Uterus (tissue), 4 donors: ENCODE results near the gene HMGN1. TPM values are rescaled to one million over a fixed set of nuclear protein-coding genes. Genes with fewer than 3 reads are reported as not detected.

Experiments
- DNase-seq, 2 donors: peaks; one replicate each; pipeline ENCODE4 v3.0.0-alpha.2; 2019 to 2020
- H3K27ac ChIP-seq, 2 donors: fragments of 200-600 bp; sonication (generic); 1 replicate in 1 of 2; 2 replicates in 1 of 2; pipeline ENCODE4 v1.5.1; 2016 to 2018
- H3K27me3 ChIP-seq, 2 donors: fragments of 200-600 bp; sonication (generic); one replicate each; pipeline ENCODE4 v1.5.1; 2018 to 2019; ENCODE audit warnings: control low read depth in 1 of 2
- H3K36me3 ChIP-seq, 2 donors: fragments of 200-600 bp; sonication (generic); one replicate each; pipeline ENCODE4 v1.5.1; 2019; ENCODE audit warnings: control low read depth in 1 of 2
- H3K4me1 ChIP-seq, 2 donors: fragments of 200-600 bp; sonication (generic); one replicate each; pipeline ENCODE4 v1.5.1; 2018 to 2019; ENCODE audit warnings: control low read depth in 1 of 2
- H3K4me3 ChIP-seq, 2 donors: fragments of 200-600 bp; sonication (generic); 1 replicate in 1 of 2; 2 replicates in 1 of 2; pipeline ENCODE4 v1.5.1; 2018 to 2019; ENCODE audit warnings: mild to moderate bottlenecking in 1 of 2
- H3K9me3 ChIP-seq, 2 donors: fragments of 200-600 bp; sonication (generic); one replicate each; pipeline ENCODE4 v1.5.1; 2019; ENCODE audit warnings: control low read depth in 1 of 2
- CTCF ChIP-seq, 4 experiments: fragments of 200-600 bp in 2 of 4; fragments of 450-650 bp in 2 of 4; sonication (generic) in 2 of 4; IDR thresholded peaks; one replicate each; pipeline ENCODE4 v1.5.1; 2016 to 2019; ENCODE audit warnings: antibody characterized with exemption in 4 of 4, mild to moderate bottlenecking in 2 of 4, moderate library complexity in 1 of 4
- POLR2A ChIP-seq, 2 donors: fragments of 450-650 bp; IDR thresholded peaks; one replicate each; pipeline ENCODE4 v1.6.1; 2016; ENCODE audit warnings: antibody characterized with exemption in 2 of 2, mild to moderate bottlenecking in 1 of 2, moderate library complexity in 1 of 2
- intact Hi-C: fragments of 100-400 bp; cut with DNase I; formaldehyde crosslinking; loops from one replicate; pipeline ENCODE4 v1.15.1; 2023; ENCODE audit warnings: low total_unique reads
- total RNA-seq, 4 donors: library from RNA; depleted of rRNA in 3 of 4; stranded (reverse); fragments of >200 nt in 3 of 4; gene quantifications; one replicate each; pipeline versions ENCODE4 v1.1.0 to v1.2.4, GENCODE V29; 2014 to 2023
- donor health status: DM: yes; HTN: yes; CAD: no.

Gene HMGN1
- total RNA-seq, 4 donors from 2014 or later: 87.9 to 222 (median 102) TPM

- intact Hi-C loops: no loop called here
- TF ChIP-seq CTCF (IDR thresholded peaks at IDR 0.05) (no peak), POLR2A (IDR thresholded peaks at IDR 0.05) (no peak)
These were observed 18.9 kb upstream of the HMGN1 start for GRCh38 chr21:39367783-39368182.

DNA sequence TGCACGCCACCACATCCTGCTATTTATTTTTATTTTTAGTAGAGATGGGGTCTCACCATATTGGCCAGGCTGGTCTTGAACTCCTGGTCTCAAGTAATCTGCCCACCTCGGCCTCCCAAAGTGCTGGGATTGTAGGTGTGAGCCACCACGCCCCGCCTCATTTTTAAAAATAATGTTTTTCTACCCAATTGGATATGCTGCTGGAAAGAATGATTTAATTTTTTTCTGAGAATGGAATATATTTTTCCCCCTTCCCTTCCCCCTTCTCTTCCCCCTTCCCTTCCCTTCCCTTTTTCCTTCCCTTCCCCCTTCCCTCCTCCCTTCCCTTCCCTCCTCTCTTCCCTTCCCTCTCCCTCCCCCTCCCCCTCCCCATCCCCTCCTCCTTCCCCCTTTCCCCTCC lies 17.7 kb upstream of the HMGN1 start:
- TF ChIP-seq POLR2A (IDR thresholded peaks at IDR 0.05) (no peak), CTCF (IDR thresholded peaks at IDR 0.05) (no peak)
- H3K36me3 ChIP-seq: no peaks in the 10 kb centered on the region
- intact Hi-C loops: no loop called here
- no peak overlapping the region for H3K27ac ChIP-seq
- no peaks in the 10 kb centered on the region for H3K27me3 ChIP-seq
- no peak for DNase-seq
- no peak overlapping the region for H3K4me3 ChIP-seq
- no peaks in the 10 kb centered on the region for H3K9me3 ChIP-seq
- no peaks in the 10 kb centered on the region for H3K4me1 ChIP-seq

More at GRCh38 chr21:39367783-39368182, 18.9 kb upstream of the HMGN1 start:
- no peak overlapping the region for H3K4me3 ChIP-seq
- no peak overlapping the region for H3K27ac ChIP-seq
- H3K27me3 ChIP-seq: no peaks in the 10 kb centered on the region
- H3K9me3 ChIP-seq: no peaks in the 10 kb centered on the region
- H3K36me3 ChIP-seq: no peaks in the 10 kb centered on the region
- H3K4me1 ChIP-seq: no peaks in the 10 kb centered on the region
- DNase-seq: no peak

GRCh38 chr21:39364949-39365348 lies 16.1 kb upstream of the HMGN1 start:
- H3K9me3 ChIP-seq: no peaks in the 10 kb centered on the region
- no peaks in the 10 kb centered on the region for H3K4me1 ChIP-seq
- no peak for DNase-seq
- intact Hi-C loops: no loop called here
- TF ChIP-seq CTCF (IDR thresholded peaks at IDR 0.05) (no peak), POLR2A (IDR thresholded peaks at IDR 0.05) (no peak)
- H3K27ac ChIP-seq: no peak overlapping the region
- H3K36me3 ChIP-seq: no peaks in the 10 kb centered on the region
- no peak overlapping the region for H3K4me3 ChIP-seq
- no peaks in the 10 kb centered on the region for H3K27me3 ChIP-seq

GRCh38 chr21:39363607-39364555 lies 15.0 kb upstream of the HMGN1 start:
- no peak for TF ChIP-seq POLR2A (IDR thresholded peaks at IDR 0.05)
- TF ChIP-seq CTCF (IDR thresholded peaks at IDR 0.05): no peak
- H3K4me1 ChIP-seq: no peaks in the 10 kb centered on the region
- H3K9me3 ChIP-seq: no peaks in the 10 kb centered on the region
- intact Hi-C loops: no loop called here
- DNase-seq: no peak
- H3K27me3 ChIP-seq: no peaks in the 10 kb centered on the region
- H3K4me3 ChIP-seq: no peak overlapping the region
- no peak overlapping the region for H3K27ac ChIP-seq
- no peaks in the 10 kb centered on the region for H3K36me3 ChIP-seq

DNA sequence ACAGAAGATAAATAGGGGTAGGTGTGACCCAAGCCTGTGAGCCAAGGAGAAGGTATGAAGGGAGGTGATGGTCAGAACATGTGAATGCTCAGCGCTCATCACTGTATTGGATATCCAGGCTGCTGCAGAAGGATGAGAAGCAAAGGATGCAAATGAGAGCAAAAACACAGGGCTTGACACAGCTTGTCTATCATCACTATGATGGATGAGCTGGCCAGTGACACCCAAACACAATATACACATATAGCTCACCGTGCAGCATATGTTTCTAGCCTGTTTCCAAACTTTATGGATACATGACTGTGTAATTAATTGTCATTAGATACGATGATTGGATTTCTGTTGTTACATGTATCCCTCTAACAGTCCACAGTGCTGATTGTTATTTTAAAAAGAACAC lies 13.8 kb upstream of the HMGN1 start:
- no peaks in the 10 kb centered on the region for H3K9me3 ChIP-seq
- H3K27ac ChIP-seq: no peak overlapping the region
- H3K4me1 ChIP-seq: no peaks in the 10 kb centered on the region
- no peak overlapping the region for H3K4me3 ChIP-seq
- TF ChIP-seq POLR2A (IDR thresholded peaks at IDR 0.05) (no peak), CTCF (IDR thresholded peaks at IDR 0.05) (no peak)
- no peaks in the 10 kb centered on the region for H3K36me3 ChIP-seq
- H3K27me3 ChIP-seq: no peaks in the 10 kb centered on the region
- DNase-seq: no peak
- intact Hi-C loops: no loop called here
